GM10847 (cell line): ENCODE data around the gene SAMD4A.

ENCODE experiments used
- POLR2A ChIP-seq: IDR thresholded peaks from 2 replicates; pipeline ENCODE4 v1.6.1; 2011; ENCODE audit not compliant: insufficient read length; ENCODE audit errors: extremely low read depth

Gene SAMD4A

GRCh38 chr14:54738009-54738408, 171.1 kb downstream of the SAMD4A start:
- TF ChIP-seq POLR2A: no peak

GRCh38 chr14:54739514-54739913, 172.6 kb downstream of the SAMD4A start:
- no peak for TF ChIP-seq POLR2A

- TF ChIP-seq POLR2A: no peak
Observed at GRCh38 chr14:54742492-54743350, 175.8 kb downstream of the SAMD4A start.

GRCh38 chr14:54743382-54743781, 176.5 kb downstream of the SAMD4A start:
- no peak for TF ChIP-seq POLR2A

- no peak for TF ChIP-seq POLR2A
Observed at GRCh38 chr14:54746019-54746418, 179.1 kb downstream of the SAMD4A start.

- TF ChIP-seq POLR2A: no peak
Observed at GRCh38 chr14:54747616-54748015, 180.7 kb downstream of the SAMD4A start.

GRCh38 chr14:54749180-54749579, 182.3 kb downstream of the SAMD4A start:
- TF ChIP-seq POLR2A: no peak

- TF ChIP-seq POLR2A: no peak
Observed at GRCh38 chr14:54749727-54750126, 182.8 kb downstream of the SAMD4A start.

GRCh38 chr14:54754116-54754622, 187.2 kb downstream of the SAMD4A start:
- no peak for TF ChIP-seq POLR2A

- TF ChIP-seq POLR2A: no peak
Observed at GRCh38 chr14:54754623-54755386, 187.9 kb downstream of the SAMD4A start.

- TF ChIP-seq POLR2A: no peak
Observed at GRCh38 chr14:54756656-54757392, 189.9 kb downstream of the SAMD4A start.

- no peak for TF ChIP-seq POLR2A
Observed at GRCh38 chr14:54758041-54758440, 191.1 kb downstream of the SAMD4A start.

- no peak for TF ChIP-seq POLR2A
Observed at GRCh38 chr14:54759982-54760585, 193.2 kb downstream of the SAMD4A start.

- TF ChIP-seq POLR2A: no peak
Observed at GRCh38 chr14:54760866-54761575, 194.1 kb downstream of the SAMD4A start.
